Measurements from ENCODE around the gene CDH4. TPM values are rescaled to one million over a fixed set of nuclear protein-coding genes. Genes with fewer than 3 reads are reported as not detected.

Gene CDH4
- total RNA-seq, 3 donors from 2014 or later (not counting 1 experiment from before 2014, with no cell fraction given): 0.18 TPM; not detected in 2

DNA sequence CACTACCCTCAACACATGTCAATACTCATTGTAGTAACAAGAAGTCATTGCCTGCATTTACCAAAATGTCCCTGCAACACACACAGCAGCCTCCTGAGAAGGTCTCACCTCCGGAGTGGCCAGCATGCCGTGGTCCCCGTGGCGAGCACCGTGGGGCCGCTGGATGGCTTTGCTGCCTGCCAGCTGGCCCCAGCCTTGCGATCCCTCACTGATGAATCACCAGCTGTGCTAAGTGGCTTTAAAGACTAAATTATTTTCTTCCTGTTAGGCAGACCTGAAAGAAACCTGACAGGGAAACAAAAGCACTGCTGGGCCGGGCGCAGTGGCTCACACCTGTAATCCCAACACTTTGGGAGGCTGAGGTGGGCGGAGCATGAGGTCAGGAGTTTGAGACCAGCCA lies 306.7 kb downstream of the CDH4 start:
- TF ChIP-seq, protein P1, sequence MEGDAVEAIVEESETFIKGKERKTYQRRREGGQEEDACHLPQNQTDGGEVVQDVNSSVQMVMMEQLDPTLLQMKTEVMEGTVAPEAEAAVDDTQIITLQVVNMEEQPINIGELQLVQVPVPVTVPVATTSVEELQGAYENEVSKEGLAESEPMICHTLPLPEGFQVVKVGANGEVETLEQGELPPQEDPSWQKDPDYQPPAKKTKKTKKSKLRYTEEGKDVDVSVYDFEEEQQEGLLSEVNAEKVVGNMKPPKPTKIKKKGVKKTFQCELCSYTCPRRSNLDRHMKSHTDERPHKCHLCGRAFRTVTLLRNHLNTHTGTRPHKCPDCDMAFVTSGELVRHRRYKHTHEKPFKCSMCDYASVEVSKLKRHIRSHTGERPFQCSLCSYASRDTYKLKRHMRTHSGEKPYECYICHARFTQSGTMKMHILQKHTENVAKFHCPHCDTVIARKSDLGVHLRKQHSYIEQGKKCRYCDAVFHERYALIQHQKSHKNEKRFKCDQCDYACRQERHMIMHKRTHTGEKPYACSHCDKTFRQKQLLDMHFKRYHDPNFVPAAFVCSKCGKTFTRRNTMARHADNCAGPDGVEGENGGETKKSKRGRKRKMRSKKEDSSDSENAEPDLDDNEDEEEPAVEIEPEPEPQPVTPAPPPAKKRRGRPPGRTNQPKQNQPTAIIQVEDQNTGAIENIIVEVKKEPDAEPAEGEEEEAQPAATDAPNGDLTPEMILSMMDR (IDR thresholded peaks at IDR 0.05): no peak
- H3K4me1 ChIP-seq (ENCODE audit: control insufficient read depth, insufficient read depth, low read length): no peaks in the 10 kb centered on the region

DNA sequence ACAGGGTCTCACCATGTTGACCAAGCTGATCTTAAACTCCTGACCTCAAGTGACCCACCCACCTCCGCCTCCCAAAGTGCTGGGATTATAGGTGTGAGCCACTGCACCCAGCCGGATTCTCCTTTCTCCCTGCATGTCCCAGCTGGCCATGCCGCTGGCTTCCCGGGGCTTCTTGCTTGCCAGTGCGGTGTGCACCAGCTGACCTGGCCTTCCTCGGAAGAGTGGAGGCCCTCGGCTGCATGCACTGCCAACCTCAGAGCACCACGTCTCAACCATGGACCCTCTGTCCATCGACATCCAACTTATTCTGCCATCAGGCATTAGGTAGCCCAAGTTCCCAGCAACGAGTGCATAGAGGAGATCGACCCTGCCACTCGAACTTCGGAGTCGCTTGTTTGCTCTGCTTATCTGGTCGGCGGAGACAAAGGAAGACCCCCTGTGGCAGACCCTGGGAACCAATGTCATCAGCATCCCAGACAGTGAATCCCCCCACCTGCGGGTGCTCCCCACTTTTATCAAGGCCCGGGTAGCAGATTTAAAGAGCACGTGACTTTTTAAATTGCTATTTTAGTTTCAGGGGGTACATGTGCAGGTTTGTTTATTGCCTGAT lies 307.8 kb downstream of the CDH4 start:
- peaks cover 0 to 4% of the 10 kb centered on the region in 2 donors for H3K9me3 Mint-ChIP-seq
- ATAC-seq (no peak), DNase-seq (no peak)
- no peak overlapping the region for H3K4me3 Mint-ChIP-seq
- Histone ChIP-seq H3K9me3 (ENCODE audit: control insufficient read depth, insufficient read depth, low read length) (peaks cover 21% of the 10 kb centered on the region), H3K27me3 (ENCODE audit: control insufficient read depth, insufficient read depth, low read length) (no peaks in the 10 kb centered on the region), H3K27ac (ENCODE audit: low read length) (no peak overlapping the region), H3K4me3 (ENCODE audit: low read length) (no peak overlapping the region), H3K36me3 (ENCODE audit: control insufficient read depth, insufficient read depth, low read length) (no peaks in the 10 kb centered on the region), H3K4me1 (ENCODE audit: control insufficient read depth, insufficient read depth, low read length) (no peaks in the 10 kb centered on the region)
- H3K36me3 Mint-ChIP-seq: no peaks in the 10 kb centered on the region
- TF ChIP-seq, protein P1 (IDR thresholded peaks at IDR 0.05): no peak
- WGBS (ENCODE audit: insufficient coverage): 88% methylated on average over 18 of the region's 19 CpGs
- no peaks in the 10 kb centered on the region for H3K27me3 Mint-ChIP-seq (ENCODE audit: low read depth in 2 of 2)
- no peaks in the 10 kb centered on the region for H3K4me1 Mint-ChIP-seq
- H3K27ac Mint-ChIP-seq: no peak overlapping the region
- intact Hi-C loops (cut with micrococcal nuclease): no loop called here

More for the DNA sequence above, 306.7 kb downstream of the CDH4 start:
- no peaks in the 10 kb centered on the region for H3K27me3 Mint-ChIP-seq (ENCODE audit: low read depth in 2 of 2)
- intact Hi-C loops (cut with micrococcal nuclease): no loop called here
- H3K27ac ChIP-seq (ENCODE audit: low read length): no peak overlapping the region
- peaks cover 0 to under 1% of the 10 kb centered on the region in 2 donors for H3K9me3 Mint-ChIP-seq
- H3K4me3 Mint-ChIP-seq: no peak overlapping the region
- H3K4me3 ChIP-seq (ENCODE audit: low read length): no peak overlapping the region
- WGBS (ENCODE audit: insufficient coverage): 82% methylated on average over 9 of the region's 10 CpGs
- DNase-seq: no peak
- H3K36me3 ChIP-seq (ENCODE audit: control insufficient read depth, insufficient read depth, low read length): no peaks in the 10 kb centered on the region
- no peaks in the 10 kb centered on the region for H3K27me3 ChIP-seq (ENCODE audit: control insufficient read depth, insufficient read depth, low read length)
- ATAC-seq: no peak
- H3K27ac Mint-ChIP-seq: no peak overlapping the region
- no peaks in the 10 kb centered on the region for H3K36me3 Mint-ChIP-seq
- H3K4me1 Mint-ChIP-seq: no peaks in the 10 kb centered on the region
- peaks cover 21% of the 10 kb centered on the region for H3K9me3 ChIP-seq (ENCODE audit: control insufficient read depth, insufficient read depth, low read length)

DNA sequence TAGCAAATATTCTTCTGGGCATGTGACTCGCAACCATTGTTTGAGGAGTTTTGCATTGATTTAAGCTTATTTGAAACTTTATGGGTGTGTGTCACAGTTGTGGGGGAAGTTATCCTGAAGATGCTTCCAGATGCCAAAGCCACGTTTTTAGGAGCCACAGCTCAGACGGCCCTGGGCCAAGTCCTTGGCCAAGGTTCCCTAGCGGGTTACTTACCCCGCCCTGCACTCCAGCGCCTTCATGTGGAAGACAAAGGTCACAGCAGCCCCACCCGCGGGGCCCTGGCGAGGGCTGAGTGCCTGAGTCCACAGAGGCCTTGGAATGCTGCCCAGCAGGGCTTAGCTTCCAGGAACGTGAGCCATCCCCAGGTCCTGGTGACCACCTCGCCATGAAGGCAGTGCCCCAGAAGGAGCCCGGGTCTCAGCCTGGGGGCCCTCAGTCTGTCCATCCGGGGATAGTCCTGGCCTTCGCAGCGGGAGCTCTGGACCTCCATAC lies 308.3 kb downstream of the CDH4 start:
- DNase-seq (no peak), ATAC-seq (no peak)
- H3K27ac Mint-ChIP-seq: no peak overlapping the region
- H3K27me3 Mint-ChIP-seq (ENCODE audit: low read depth in 2 of 2): no peaks in the 10 kb centered on the region
- no peak overlapping the region for H3K4me3 Mint-ChIP-seq
- peaks cover 21% of the 10 kb centered on the region for H3K9me3 ChIP-seq (ENCODE audit: control insufficient read depth, insufficient read depth, low read length)
- TF ChIP-seq, protein P1 (IDR thresholded peaks at IDR 0.05): no peak
- H3K27ac ChIP-seq (ENCODE audit: low read length): no peak overlapping the region
- no peaks in the 10 kb centered on the region for H3K36me3 Mint-ChIP-seq
- no peaks in the 10 kb centered on the region for H3K4me1 ChIP-seq (ENCODE audit: control insufficient read depth, insufficient read depth, low read length)
- intact Hi-C loops (cut with micrococcal nuclease): no loop called here
- no peaks in the 10 kb centered on the region for H3K27me3 ChIP-seq (ENCODE audit: control insufficient read depth, insufficient read depth, low read length)
- WGBS (ENCODE audit: insufficient coverage): 84% methylated on average over 15 of the region's 15 CpGs
- no peaks in the 10 kb centered on the region for H3K36me3 ChIP-seq (ENCODE audit: control insufficient read depth, insufficient read depth, low read length)
- peaks cover 0 to 4% of the 10 kb centered on the region in 2 donors for H3K9me3 Mint-ChIP-seq
- no peaks in the 10 kb centered on the region for H3K4me1 Mint-ChIP-seq
- H3K4me3 ChIP-seq (ENCODE audit: low read length): no peak overlapping the region
